WTC11 (cell line): ENCODE results near the gene PFKFB4.

Experiments used
- CTCF ChIP-seq: fragments of 200-600 bp; IDR thresholded peaks from 2 replicates; pipeline ENCODE4 v1.8.0; 2022; ENCODE audit warnings: antibody characterized with exemption
- E2F4 ChIP-seq: sonication (generic); formaldehyde crosslinking; IDR thresholded peaks from 2 replicates; pipeline ENCODE4 v1.8.1; 2022; ENCODE audit warnings: low read depth, mild to moderate bottlenecking, moderate library complexity, missing genetic modification reagents, borderline replicate concordance
- ETV6 ChIP-seq: sonication (generic); formaldehyde crosslinking; IDR thresholded peaks from 2 replicates; pipeline ENCODE4 v1.8.1; 2022; ENCODE audit warnings: mild to moderate bottlenecking, missing genetic modification reagents
- IRF1 ChIP-seq: sonication (generic); formaldehyde crosslinking; IDR thresholded peaks from 2 replicates; pipeline ENCODE4 v1.8.0; 2023; ENCODE audit warnings: missing genetic modification reagents
- MYBL2 ChIP-seq: sonication (generic); formaldehyde crosslinking; IDR thresholded peaks from 2 replicates; pipeline ENCODE4 v1.8.1; 2023; ENCODE audit warnings: mild to moderate bottlenecking, moderate library complexity, missing genetic modification reagents
- NR1H2 ChIP-seq: sonication (generic); formaldehyde crosslinking; IDR thresholded peaks from 2 replicates; pipeline ENCODE4 v1.9.0; 2021; ENCODE audit warnings: mild to moderate bottlenecking, moderate library complexity, missing genetic modification reagents
- PRDM15 ChIP-seq: sonication (generic); formaldehyde crosslinking; IDR thresholded peaks from 2 replicates; pipeline ENCODE4 v1.8.0; 2022; ENCODE audit warnings: missing genetic modification reagents
- TCF7 ChIP-seq: sonication (generic); formaldehyde crosslinking; IDR thresholded peaks from 2 replicates; pipeline ENCODE4 v1.8.0; 2022; ENCODE audit warnings: mild to moderate bottlenecking, low read depth, missing genetic modification reagents, moderate library complexity
- ZNF232 ChIP-seq: sonication (generic); formaldehyde crosslinking; IDR thresholded peaks from 2 replicates; pipeline ENCODE4 v1.8.0; 2022; ENCODE audit warnings: mild to moderate bottlenecking, missing genetic modification reagents
- ZNF512 ChIP-seq: sonication (generic); formaldehyde crosslinking; IDR thresholded peaks from 2 replicates; pipeline ENCODE4 v1.8.1; 2022; ENCODE audit warnings: missing genetic modification reagents, borderline replicate concordance

- TF ChIP-seq MYBL2 (CRISPR knock-in tag), result no peak
- TF ChIP-seq CTCF, result no peak
- TF ChIP-seq IRF1 (CRISPR knock-in tag), result no peak
- no peak for TF ChIP-seq ZNF512 (CRISPR knock-in tag)
- no peak for TF ChIP-seq ZNF232 (CRISPR knock-in tag)
- no peak for TF ChIP-seq TCF7 (CRISPR knock-in tag)
- no peak for TF ChIP-seq E2F4 (CRISPR knock-in tag)
- no peak for TF ChIP-seq NR1H2 (CRISPR knock-in tag)
- no peak for TF ChIP-seq PRDM15
- TF ChIP-seq ETV6 (CRISPR knock-in tag), result no peak
These were observed 41.9 kb upstream of the PFKFB4 start for GRCh38 chr3:48598323-48599076.
